Measurements from ENCODE around the gene EYS. TPM values are rescaled to one million over a fixed set of nuclear protein-coding genes. Genes with fewer than 3 reads are reported as not detected.

The EYS gene
- total RNA-seq, 1 experiment from 2014 or later = not detected

DNA sequence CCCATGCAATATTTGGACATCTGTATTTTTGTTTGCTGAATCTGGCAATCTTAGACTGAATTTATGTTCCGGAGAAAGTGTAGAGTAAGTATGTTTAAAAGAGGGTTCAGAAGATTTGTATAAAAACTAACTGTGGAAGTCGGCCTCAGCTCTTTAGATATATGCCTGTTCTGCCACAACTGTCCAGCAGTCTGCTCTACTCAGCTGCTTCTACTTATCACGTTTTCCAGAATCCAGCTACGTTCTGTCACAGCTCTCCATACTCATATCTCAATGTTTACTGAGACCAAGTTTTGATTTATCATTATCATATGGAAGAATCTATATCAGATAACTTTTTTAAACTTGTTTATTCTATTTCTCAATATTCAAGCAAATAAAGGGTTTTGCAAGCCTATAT, 721.3 kb downstream of the EYS start:
- Histone ChIP-seq H2BK120ac (ENCODE audit: low read depth, low read length, poor library complexity, severe bottlenecking) (no peak overlapping the region), H3K9ac (ENCODE audit: extremely low read depth, insufficient read length, low read length) (no peak overlapping the region), H3K14ac (ENCODE audit: insufficient read depth, low read length) (no peak overlapping the region), H3K79me2 (ENCODE audit: insufficient read depth, low read length) (no peaks in the 10 kb centered on the region), H3K27me3 (ENCODE audit: insufficient read depth, low read length) (no peaks in the 10 kb centered on the region), H3T11ph (ENCODE audit: low read length) (no peak overlapping the region), H3K4ac (ENCODE audit: low read depth, low read length) (no peak overlapping the region), H4K91ac (ENCODE audit: insufficient read length, low read depth, low read length) (no peak overlapping the region), H2BK15ac (ENCODE audit: low read depth, low read length) (no peak overlapping the region), H2BK12ac (ENCODE audit: insufficient read length, low read depth, low read length) (no peak overlapping the region), H4K8ac (replicated peaks; ENCODE audit: insufficient read length, low read depth, low read length) (no peak overlapping the region), H4K5ac (ENCODE audit: insufficient read length, low read depth, low read length) (no peak overlapping the region), H3K56ac (ENCODE audit: insufficient read length, low read depth, low read length) (no peak overlapping the region), H3K23ac (ENCODE audit: insufficient read length, low read depth, low read length) (no peak overlapping the region), H3K79me1 (ENCODE audit: insufficient read depth, low read depth, low read length, poor library complexity, severe bottlenecking) (no peaks in the 10 kb centered on the region), H3K27ac (ENCODE audit: insufficient read length, low read depth, low read length) (no peak overlapping the region), H2BK5ac (ENCODE audit: insufficient read length, low read length) (no peak overlapping the region), H2AFZ (ENCODE audit: low read length) (no peak overlapping the region), H3K18ac (ENCODE audit: insufficient read length, low read depth, low read length) (no peak overlapping the region), H3K4me1 (ENCODE audit: insufficient read depth, low read length) (no peaks in the 10 kb centered on the region), H3K9me3 (ENCODE audit: control insufficient read depth, low read depth, low read length) (no peaks in the 10 kb centered on the region), H2BK20ac (ENCODE audit: low read depth, low read length, poor library complexity, severe bottlenecking) (no peak overlapping the region), H2AK5ac (ENCODE audit: insufficient read length, low read length) (no peak overlapping the region), H3K23me2 (ENCODE audit: insufficient read length, low read depth, low read length, poor library complexity, severe bottlenecking) (no peaks in the 10 kb centered on the region), H4K20me1 (ENCODE audit: control insufficient read depth, insufficient read depth, insufficient read length) (no peaks in the 10 kb centered on the region), H3K4me2 (ENCODE audit: insufficient read depth, insufficient read length, low read length) (no peak overlapping the region)
- no peak for TF ChIP-seq CTCF (conservative IDR thresholded peaks at IDR 0.05)
- Mint-ChIP-seq H3K27me3 (ENCODE audit: low read depth) (no peaks in the 10 kb centered on the region), H3K4me3 (no peak overlapping the region), H3K27ac (no peak overlapping the region), H3K4me1 (peaks cover 4 to 5% of the 10 kb centered on the region in 2 experiments; a peak in 2 of 4 replicates), H3K9me3 (no peaks in the 10 kb centered on the region; a peak in 1 of 5 replicates), H3K36me3 (ENCODE audit: insufficient read depth in 1 of 3, low read depth in 3 of 3) (no peaks in the 10 kb centered on the region)
- WGBS (ENCODE audit: extremely low coverage, insufficient read length, low lambda C conversion rate) = no CpG with 5 or more reads among the region's 4 CpGs
- DNase-seq = no peak
